Body of pancreas (tissue), 4 donors: ENCODE data around the gene CST6. TPM values are rescaled to one million over a fixed set of nuclear protein-coding genes. Genes with fewer than 3 reads are reported as not detected.

Experiments used
- ATAC-seq: fragments of 150-250 bp; one replicate; pipeline ENCODE4 v1.9.1; 2016
- DNase-seq, 4 donors: peaks; one replicate each; pipeline ENCODE4 v3.0.0-alpha.2; 2019
- H3K27ac ChIP-seq, 4 donors: fragments of 200-600 bp; sonication (generic); 1 replicate in 3 of 4; 2 replicates in 1 of 4; pipeline versions ENCODE4 v1.5.1 to v1.6.1; 2016 to 2019; ENCODE audit warnings: mild to moderate bottlenecking in 1 of 4, mixed read lengths in 1 of 4, moderate library complexity in 1 of 4
- H3K27me3 ChIP-seq, 2 donors: fragments of 200-600 bp; sonication (generic); one replicate each; pipeline ENCODE4 v1.6.0; 2016; ENCODE audit warnings: mild to moderate bottlenecking in 1 of 2
- H3K36me3 ChIP-seq, 2 donors: fragments of 200-600 bp; sonication (generic); replicated peaks in 1 of 2; 2 replicates each; pipeline ENCODE4 v1.5.1; 2016; ENCODE audit warnings: low read depth in 2 of 2; ENCODE audit not compliant: insufficient read depth in 1 of 2
- H3K4me1 ChIP-seq: fragments of 200-600 bp; sonication (generic); one replicate; pipeline ENCODE4 v1.6.0; 2016
- H3K4me3 ChIP-seq, 2 donors: fragments of 200-600 bp; sonication (generic); 1 replicate in 1 of 2; 2 replicates in 1 of 2; pipeline ENCODE4 v1.5.1; 2016 to 2019
- H3K9me3 ChIP-seq, 3 donors: fragments of 200-600 bp; sonication (generic); 1 replicate in 2 of 3; 2 replicates in 1 of 3; pipeline ENCODE4 v1.5.1; 2016
- CTCF ChIP-seq, 7 experiments: fragments of 450-650 bp in 4 of 7; fragments of 200-600 bp in 3 of 7; sonication (generic) in 3 of 7; IDR thresholded peaks; one replicate each; pipeline ENCODE4 v1.5.1; 2016 to 2019; ENCODE audit warnings: antibody characterized with exemption in 7 of 7
- POLR2A ChIP-seq, 3 donors: fragments of 450-650 bp; IDR thresholded peaks; one replicate each; pipeline ENCODE4 v1.6.1; 2016; ENCODE audit warnings: antibody characterized with exemption in 3 of 3, mild to moderate bottlenecking in 2 of 3
- WGBS, 2 donors: methylation state at CpG; one replicate each; pipeline ENCODE4 v1.1.5; 2017; 5-methylcytosine and 5-hydroxymethylcytosine counted together
- intact Hi-C: fragments of 100-400 bp; cut with DNase I; formaldehyde crosslinking; loops from one replicate; pipeline ENCODE4 v1.15.1; 2023
- total RNA-seq, 2 donors: library from RNA; depleted of rRNA; stranded (reverse); fragments of >200 nt; gene quantifications; one replicate each; pipeline ENCODE4 v1.1.0, GENCODE V29; 2016

The CST6 gene
- total RNA-seq, 2 donors from 2014 or later: not detected

- Histone ChIP-seq H3K4me3 (no peak overlapping the region), H3K36me3 (no peaks in the 10 kb centered on the region), H3K27me3 (no peaks in the 10 kb centered on the region), H3K9me3 (no peaks in the 10 kb centered on the region), H3K27ac (no peak overlapping the region), H3K4me1 (no peaks in the 10 kb centered on the region)
- intact Hi-C loops: no loop called here
- DNase-seq (no peak), ATAC-seq (no peak)
- 82 to 87% methylated on average over 10 to 18 of the region's 18 CpGs for WGBS, 2 donors
- TF ChIP-seq CTCF (IDR thresholded peaks at IDR 0.05): no peak
- TF ChIP-seq POLR2A (IDR thresholded peaks at IDR 0.05): no peak
Observed at GRCh38 chr11:66015936-66016792, 4.4 kb downstream of the CST6 start.

GRCh38 chr11:66016793-66017177 is 5.0 kb downstream of the CST6 start:
- intact Hi-C loops: no loop called here
- Histone ChIP-seq H3K27me3 (no peaks in the 10 kb centered on the region), H3K36me3 (no peaks in the 10 kb centered on the region), H3K4me3 (no peak overlapping the region), H3K9me3 (no peaks in the 10 kb centered on the region), H3K27ac (no peak overlapping the region), H3K4me1 (no peaks in the 10 kb centered on the region)
- no peak for ATAC-seq
- no peak for DNase-seq
- 82% methylated on average over 10 of the region's 10 CpGs; no CpG with 5 or more reads in 1 of the 2 donors for WGBS, 2 donors
- TF ChIP-seq POLR2A (IDR thresholded peaks at IDR 0.05): no peak
- TF ChIP-seq CTCF (IDR thresholded peaks at IDR 0.05): no peak

- TF ChIP-seq CTCF (IDR thresholded peaks at IDR 0.05) (no peak), POLR2A (IDR thresholded peaks at IDR 0.05) (no peak)
- no peak overlapping the region for H3K4me3 ChIP-seq
- no peaks in the 10 kb centered on the region for H3K9me3 ChIP-seq
- ATAC-seq (no peak), DNase-seq (no peak)
- intact Hi-C loops: no loop called here
- H3K27ac ChIP-seq: no peak overlapping the region
- WGBS, 2 donors: 72% methylated on average over 4 of the region's 4 CpGs
- H3K27me3 ChIP-seq: no peaks in the 10 kb centered on the region
- peaks cover 4% of the 10 kb centered on the region for H3K4me1 ChIP-seq
- no peaks in the 10 kb centered on the region for H3K36me3 ChIP-seq
Observed at GRCh38 chr11:66017321-66017720, 5.5 kb downstream of the CST6 start.

GRCh38 chr11:66020212-66020611 is 8.4 kb downstream of the CST6 start:
- no peak for DNase-seq
- no peaks in the 10 kb centered on the region for H3K9me3 ChIP-seq
- no peak overlapping the region for H3K4me3 ChIP-seq
- H3K27ac ChIP-seq: no peak overlapping the region
- no peaks in the 10 kb centered on the region for H3K36me3 ChIP-seq
- no peaks in the 10 kb centered on the region for H3K27me3 ChIP-seq
- H3K4me1 ChIP-seq: peaks cover 11% of the 10 kb centered on the region
- intact Hi-C loops: no loop called here
- WGBS, 2 donors: 67 to 78% methylated on average over 6 to 8 of the region's 8 CpGs
- no peak for ATAC-seq
- TF ChIP-seq CTCF (IDR thresholded peaks at IDR 0.05) (no peak), POLR2A (IDR thresholded peaks at IDR 0.05) (no peak)
